Activated CD4-positive, alpha-beta T cell treated with anti-CD3 and anti-CD28 coated beads for 1 hour (primary cell): ENCODE data around the gene LGALS7.
"Not testable (repeated sequence)": the region's sequence is repeated elsewhere in the genome, so short reads cannot be mapped to it uniquely, and the experiment has no call there.

Experiments used
- DNase-seq: peaks from one replicate; pipeline ENCODE4 v3.0.0-alpha.2; 2020

Gene LGALS7

DNA sequence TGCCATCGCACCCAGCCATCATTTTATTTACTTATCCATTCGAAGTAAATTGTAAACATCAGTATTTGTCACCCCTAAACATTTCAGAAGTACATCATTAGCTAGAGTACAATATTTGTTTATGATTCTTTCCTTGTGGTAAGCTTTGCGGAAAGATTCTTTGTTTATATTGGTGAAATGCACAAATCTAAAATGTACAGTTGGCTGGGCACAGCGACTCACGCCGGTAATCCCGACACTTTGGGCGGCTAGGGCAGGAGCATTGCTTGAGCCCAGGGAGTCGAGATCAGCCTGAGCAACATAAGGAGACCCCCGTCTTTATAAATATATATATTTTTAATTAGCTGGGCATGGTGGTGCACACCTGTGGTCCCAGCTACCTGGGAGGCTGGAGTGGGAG is 25.8 kb upstream of the LGALS7 start:
- no peak for DNase-seq

DNA sequence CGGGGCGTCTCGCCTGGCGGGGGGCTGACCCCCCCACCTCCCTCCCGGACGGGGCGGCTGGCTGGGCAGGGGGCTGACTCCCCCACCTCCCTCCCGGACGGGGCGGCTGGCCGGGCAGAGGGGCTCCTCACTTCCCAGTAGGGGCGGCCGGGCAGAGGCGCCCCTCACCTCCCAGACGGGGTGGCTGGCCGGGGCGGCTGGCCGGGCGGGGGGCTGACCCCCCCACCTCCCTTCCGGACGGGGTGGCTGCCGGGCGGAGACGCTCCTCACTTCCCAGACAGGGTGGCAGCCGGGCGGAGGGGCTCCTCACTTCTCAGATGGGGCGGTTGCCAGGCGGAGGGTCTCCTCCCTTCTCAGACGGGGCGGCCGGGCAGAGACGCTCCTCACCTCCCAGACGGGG is 24.5 kb upstream of the LGALS7 start:
- not testable (repeated sequence) for DNase-seq

DNA sequence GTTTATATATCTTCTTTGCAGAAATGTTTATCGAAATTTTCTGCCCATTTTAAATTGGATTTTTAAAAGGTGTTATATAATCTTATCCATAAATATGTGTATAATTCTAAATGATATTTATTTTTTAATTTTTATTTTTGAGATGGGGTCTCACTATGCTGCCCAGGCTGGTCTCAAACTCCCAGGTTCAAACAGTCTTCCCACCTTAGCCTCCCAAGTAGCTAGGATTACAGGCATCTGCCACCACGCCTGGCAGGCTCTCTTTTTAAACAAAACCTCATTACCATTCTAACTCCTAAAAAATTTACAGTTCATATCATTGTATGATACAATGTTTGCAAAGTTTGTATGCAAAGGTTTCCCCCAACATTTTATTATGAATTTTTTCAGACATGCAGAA is 22.8 kb upstream of the LGALS7 start:
- no peak for DNase-seq

DNA sequence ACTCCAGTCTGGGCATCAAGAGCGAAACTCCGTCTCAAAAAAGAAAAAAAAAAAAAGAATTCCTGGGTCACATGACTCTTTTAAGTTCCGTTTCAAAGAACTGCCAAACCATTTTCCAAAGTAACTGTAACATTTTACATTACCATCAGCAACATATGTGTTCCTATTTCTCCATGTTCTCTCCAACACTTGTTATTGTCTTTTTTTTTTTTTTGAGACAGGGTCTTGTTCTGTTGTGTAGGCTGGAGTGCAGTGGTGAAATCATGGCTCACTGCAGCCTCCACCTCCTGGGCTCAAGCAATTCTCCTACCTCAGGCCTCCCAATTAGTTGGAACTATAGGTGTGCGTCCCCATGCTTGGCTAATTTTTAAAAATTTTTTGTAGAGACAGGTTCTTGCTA is 22.2 kb upstream of the LGALS7 start:
- no peak for DNase-seq

DNA sequence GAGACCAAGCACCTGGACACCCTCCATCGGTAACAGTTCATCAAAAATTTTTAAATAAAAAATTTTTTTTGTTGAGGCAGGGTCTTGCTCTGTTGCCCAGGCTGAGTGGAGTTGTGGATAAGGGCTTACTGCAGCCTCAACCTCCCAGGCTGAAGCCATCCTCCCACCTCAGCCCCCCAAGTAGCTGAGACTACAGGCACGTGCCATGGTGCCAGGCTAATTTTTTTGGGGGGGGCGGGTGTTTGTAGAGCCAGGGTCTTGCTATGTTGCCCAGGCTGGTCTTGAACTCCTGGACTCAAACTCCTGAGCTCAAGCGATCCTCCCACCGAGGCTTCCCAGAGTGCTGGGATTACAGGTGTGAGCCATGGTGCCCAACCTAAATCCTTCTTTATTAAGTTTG is 20.4 kb upstream of the LGALS7 start:
- DNase-seq = no peak

DNA sequence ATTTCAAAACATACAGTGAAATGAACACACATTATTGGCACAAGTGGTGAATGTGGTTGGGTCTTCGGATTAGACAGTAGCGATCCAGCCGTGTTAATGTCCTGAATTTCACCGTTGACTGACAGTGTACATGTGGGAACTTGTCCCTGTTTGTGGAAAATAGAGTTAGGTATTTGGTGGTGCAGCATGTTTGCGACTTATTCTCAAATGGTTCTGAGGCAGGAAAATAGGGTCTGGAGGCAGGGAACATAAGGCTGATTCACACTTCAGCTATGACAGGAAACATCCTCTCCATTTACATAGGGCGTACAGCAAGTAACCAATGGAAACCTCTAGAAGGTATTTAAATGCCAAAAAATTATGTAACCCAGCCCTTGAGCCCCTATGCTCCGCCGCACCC is 19.9 kb upstream of the LGALS7 start:
- DNase-seq = no peak

DNA sequence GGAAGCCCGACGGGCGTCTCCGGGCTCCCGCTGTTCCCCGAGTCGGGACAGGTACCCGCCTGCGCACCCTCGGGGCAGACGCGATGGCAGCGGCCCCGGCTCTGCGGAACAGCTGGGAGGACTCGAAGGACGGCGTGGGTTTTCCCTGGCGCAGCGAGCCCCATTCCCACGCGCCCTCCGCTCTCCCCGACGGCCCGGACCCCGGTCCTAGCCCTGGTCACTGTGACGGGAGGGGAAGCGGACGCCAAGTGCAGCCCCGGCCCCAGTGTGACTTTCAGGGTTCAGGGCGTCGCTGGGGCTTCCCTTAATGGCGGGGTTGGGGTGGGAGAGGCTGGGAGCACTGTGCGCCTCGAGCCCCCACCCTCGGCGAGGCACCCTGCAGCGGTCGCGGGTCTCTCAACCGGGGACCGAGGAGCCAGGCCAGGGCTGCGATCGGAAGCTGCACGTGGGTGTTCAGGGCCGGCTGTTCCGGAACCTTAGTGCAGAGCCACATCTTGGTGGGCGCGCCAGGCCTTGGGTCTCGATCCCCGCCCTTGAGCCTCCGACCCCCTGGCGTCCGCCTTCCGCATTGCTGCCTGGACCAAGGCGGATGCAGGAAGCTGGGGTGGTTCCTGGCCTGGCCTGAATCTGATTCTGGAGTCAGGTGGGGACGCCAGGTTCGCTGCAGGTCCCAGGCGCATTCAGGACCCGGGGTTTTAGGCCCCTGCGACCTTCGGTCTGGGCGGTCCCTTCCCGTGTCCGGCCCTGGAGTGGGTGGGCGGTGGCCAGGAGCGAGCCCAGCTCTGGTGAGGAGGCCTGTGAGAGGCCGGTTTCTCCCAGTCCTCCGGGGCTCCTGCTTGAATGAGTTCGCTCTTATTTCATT is 19.2 kb upstream of the LGALS7 start:
- DNase-seq = no peak

DNA sequence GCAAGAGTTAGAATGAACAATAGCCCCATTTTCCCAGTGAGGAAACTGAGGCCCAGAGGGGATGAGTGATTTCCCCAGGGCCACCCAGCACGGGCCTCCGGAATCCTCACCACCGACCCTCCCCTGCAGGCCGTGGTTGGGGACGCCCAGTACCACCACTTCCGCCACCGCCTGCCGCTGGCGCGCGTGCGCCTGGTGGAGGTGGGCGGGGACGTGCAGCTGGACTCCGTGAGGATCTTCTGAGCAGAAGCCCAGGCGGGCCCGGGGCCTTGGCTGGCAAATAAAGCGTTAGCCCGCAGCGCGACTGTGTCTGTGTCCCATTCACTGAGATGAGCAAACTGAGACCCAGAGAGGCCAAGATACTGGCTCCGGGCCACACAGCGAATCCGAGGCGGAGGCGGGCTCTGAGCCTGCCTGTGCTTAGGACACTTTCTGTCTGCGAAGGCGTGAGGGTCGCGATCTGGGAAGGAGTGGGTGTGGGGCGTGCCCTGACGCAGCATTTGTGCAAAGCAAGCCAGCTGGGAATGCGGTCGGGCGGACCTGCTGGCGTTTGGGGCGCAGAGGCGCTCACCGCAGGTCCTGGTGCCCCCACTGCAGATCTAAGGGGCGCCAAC is 18.2 kb upstream of the LGALS7 start:
- DNase-seq = not testable (repeated sequence)

DNA sequence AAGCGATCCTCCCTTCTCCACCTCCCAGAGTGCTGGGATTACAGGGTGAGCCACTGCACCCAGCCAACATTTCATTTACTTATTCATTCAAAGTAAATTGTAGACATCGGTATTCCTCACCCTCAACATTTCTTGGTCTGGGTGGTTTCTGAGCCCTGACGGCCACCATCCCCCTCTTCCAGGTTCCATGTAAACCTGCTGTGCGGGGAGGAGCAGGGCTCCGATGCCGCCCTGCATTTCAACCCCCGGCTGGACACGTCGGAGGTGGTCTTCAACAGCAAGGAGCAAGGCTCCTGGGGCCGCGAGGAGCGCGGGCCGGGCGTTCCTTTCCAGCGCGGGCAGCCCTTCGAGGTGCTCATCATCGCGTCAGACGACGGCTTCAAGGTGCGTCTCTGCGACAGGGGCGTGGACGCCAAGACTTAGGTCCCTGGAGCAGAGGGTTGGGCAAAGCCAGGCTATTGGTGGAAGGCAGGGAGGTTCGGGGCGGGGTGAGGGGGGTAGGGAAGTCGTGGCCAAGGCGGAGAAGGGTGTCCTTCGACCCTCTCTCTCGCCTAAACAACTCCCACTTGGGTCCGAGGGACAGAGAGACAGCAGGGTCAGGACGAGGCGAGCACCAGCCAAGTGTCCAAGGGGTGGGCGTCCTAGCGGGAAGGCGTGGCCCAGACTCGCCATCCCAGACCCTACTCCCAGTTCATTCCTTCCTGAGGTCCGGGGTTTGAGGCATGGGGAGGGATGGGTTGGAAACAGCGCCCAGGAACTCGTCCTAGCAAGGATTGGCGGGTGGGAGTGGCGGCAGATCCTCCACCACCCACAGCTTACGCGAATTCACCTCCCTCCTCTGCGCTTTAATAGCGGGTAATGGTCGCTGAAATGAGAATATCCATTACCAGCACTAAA is 17.4 kb upstream of the LGALS7 start:
- not testable (repeated sequence) for DNase-seq

DNA sequence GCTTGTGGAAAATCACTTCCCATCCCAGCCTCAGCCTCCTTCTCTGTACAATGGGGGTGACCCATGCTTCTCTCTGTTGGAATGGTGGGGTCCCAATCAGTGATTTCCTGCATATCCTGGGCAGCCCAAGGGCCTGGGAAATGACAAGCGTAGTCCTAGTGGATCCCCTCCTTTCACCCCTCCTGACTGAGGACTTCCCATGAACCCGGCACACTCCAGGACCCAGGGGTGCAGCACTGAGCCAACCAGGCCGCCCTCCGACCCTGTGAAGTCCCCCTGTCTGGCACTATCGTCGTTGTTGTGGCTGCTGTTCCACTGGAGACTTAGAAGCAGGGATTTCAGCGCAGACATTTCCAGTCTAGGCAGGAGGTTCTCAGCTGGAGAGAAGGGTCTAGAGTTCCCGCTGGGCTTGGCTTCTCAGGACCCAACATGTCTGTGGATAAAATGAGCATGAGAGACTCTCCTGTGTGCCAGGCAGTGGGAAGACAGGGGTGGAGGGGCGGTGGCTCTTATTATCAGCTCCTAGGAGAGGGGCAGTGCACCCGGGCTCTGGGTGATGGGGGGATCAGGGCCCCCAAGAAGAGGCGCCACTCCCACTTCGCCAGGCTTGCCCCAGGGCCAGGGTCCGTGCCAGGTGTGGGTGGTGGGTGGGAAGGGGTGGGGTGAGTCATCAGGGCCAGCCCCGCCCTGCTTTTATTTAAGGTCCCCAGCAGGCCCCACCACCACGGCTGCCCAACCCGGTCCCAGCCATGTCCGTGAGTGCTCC is 15.3 kb upstream of the LGALS7 start, which contains the start of gene LGALS7B:
TSS of gene LGALS7B (plus strand) at position 723 of the 766 bp plus-strand sequence. CDS start at position 750, 27 bp downstream.
- DNase-seq = no peak

DNA sequence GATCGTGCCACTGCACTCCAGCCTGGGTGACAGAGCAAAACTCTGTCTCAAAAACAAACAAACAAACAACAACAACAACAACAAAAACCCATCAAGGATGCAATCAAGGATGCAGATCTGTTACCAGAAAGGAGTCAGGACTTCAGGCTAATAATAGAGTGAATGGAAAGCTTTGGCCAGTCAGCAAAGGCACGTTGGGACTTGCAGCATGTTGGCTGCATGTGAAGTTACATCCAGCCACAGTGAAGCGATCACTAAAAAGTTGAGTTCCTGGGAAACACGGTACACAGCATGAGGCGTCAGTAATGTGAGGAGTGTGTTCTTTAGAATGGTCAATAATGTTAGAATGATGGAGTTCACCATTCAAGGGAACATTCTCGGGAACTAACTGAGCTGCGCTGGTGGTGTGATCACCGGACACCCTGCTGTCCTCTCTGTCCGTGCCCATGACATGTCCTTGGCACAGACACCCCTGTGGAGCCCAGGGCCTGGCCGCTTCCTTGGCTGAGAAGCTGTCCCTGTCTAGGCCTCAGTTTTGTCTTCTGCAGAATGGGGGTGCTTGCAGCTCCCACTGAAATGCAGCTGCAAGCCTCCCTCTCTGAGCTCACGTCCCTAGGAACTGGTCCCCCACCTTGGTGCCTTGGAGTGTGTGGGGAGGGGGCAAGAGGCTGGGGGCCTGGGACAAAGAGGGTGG is 13.4 kb upstream of the LGALS7 start:
- DNase-seq = no peak

DNA sequence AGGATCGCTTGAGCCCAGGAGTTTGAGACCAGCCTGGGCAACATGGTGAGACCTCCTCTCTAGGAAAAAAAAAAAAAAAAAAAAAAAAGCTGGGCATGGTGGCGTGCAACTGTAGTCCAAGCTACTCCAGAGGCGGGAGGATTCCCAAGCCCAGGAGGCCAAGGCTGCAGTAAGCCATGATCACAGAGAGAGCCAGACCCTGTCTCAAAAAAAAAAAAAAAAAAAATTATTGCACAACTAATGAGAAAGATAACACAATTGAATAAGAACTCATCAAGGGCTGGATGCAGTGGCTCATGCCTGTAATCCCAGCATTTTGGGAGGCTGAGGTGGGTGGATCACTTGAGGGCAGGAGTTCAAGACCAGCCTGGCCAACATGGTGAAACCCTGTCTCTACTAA is 12.7 kb upstream of the LGALS7 start:
- not testable (repeated sequence) for DNase-seq

DNA sequence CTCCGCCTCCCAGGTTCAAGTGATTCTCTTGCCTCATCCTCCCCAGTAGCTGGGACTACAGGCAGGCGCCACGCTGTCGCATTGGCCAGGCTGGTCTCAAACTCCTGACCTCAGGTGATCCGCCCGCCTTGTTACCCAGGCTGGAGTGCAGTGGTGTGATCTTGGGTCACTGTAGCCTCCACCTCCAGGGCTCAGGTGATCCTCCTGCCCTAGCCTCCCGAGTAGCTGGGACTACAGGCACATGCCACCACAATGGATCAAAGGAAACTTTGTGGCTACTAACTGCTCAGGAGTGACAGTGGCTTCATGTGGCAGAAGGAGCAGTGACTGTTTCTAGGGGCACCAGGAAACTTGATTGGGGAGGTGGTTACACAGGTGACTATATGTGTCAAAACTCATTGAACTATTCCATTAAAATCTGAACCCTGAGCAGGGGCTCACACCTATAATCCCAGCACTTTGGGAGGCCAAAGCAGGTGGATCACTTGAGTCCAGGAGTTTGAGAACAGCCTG is 11.9 kb upstream of the LGALS7 start:
- no peak for DNase-seq

DNA sequence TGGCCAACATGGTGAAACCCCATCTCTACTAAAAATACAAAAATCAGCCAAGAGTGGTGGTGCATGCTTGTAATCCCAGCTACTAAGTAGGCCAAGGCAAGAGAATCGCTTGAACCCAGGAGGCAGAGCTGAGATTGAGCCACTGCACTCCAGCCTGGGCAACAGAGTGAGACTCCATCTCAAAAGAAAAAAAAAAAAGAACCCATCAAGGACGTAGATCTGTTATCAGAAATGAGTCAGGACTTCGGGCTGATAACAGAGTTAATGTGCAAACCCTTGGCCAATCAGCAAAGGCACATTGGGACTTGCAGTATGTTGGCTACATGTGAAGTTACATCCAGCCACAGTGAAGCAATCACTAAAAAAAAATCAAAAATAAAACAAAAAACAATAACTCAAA is 10.9 kb upstream of the LGALS7 start:
- no peak for DNase-seq

DNA sequence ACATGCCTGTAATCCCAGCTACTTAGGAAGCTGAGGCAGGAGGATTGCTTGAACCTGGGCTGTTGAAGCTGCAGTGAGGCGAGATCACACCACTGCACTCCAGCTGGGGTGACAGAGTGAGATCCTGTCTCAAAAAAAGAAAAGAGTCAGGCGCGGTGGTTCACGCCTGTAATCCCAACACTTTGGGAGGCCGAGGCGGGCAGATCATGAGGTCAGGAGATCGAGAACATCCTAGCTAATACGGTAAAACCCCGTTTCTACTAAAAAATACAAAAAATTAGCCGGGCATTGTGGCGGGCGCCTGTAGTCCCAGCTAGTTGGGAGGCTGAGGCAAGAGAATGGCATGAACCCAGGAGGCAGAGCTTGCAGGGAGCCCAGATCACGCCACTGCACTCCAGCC is 8.9 kb upstream of the LGALS7 start:
- DNase-seq = not testable (repeated sequence)

DNA sequence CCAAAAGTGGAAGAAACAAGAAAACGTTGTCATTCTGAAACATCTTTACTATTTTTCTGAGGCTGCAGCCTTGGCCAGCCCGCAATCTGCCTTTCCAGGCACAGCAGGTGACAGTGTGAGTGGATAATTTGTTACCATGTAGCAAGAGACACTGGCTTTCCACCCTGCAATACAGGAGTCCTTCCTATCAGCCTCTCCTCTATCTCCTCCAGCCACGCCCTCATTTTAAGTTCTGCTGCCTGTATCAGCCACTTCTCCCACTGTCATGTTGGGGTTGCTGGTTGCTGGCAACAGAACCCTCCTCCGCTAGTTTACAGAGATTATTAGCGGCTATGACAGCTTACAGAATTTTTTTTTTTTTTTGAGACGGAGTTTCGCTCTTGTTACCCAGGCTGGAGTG is 7.7 kb upstream of the LGALS7 start:
- no peak for DNase-seq

DNA sequence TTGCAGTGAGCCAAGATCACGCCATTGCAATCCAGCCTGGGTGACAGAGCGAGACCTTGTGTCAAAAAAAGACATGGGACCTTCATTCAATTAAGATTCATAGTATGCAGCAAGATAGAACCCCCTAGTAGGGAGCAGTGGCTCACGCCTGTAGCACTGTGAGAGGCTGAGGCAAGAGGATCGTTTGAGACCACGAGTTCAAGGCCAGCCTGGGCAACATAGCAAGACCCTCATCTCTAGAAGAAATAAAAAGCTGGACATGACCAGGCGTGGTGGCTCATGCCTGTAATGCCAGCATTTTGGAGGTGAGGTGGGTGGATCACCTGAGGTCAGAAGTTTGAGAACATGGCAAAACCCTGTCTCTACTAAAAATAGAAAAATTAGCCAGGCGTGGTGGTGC is 7.1 kb upstream of the LGALS7 start:
- DNase-seq = no peak

DNA sequence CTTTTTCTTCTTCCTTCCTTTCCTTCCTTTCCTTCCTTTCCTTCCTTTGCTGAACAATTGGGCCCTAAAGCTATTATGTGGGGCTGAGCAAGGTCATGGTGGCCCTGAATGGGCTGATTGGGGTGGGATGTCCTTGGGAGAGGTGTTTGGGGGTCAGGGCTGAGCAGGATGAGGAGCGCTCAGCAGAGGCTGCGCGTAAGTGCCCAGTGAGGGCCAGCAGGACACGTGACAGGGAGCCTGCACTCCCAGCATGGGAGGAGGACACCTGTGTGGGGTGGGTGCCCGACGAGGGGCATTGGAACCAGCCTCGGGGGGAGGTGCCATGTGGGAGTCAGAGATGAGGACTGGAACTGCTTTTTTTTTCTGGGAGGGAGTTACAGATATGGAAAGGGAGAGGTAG is 5.4 kb upstream of the LGALS7 start:
- DNase-seq = no peak

DNA sequence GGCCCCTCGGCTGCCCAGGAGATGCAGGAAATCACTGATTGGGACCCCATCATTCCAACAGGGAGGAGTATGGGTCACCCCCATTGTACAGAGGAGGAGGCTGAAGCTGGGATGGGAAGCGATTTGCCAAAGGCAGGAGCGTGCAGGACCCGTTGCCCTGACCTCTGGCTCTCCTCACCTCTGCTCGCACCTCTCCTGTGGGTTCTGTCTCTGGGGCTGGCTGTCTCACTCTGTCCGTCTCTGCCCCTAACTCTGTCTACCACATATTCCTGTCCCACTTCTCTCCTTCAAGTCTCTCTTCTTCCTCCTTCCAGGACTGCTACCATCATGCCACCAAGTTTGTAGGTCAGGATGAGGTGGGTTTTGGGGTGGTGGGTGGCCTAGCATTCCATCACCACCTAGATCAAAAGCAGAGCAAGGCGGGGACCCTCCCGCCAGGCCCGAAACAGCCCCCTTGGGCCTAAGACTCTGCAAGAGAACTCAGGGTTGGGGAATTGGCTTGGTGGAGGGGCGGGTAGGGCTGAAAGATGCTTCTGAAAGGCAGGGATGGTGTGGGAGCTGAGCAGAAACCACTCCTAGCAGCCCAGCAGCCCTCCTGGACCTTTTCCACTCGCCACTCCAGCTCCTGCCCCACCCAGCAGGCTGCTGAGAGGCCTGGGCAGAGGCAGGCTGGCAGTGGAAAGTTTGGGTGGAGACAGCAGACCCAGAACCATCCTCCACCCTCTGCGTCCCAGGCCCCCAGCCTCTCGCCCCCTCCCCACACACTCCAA is 1.0 kb upstream of the LGALS7 start:
- DNase-seq = no peak

DNA sequence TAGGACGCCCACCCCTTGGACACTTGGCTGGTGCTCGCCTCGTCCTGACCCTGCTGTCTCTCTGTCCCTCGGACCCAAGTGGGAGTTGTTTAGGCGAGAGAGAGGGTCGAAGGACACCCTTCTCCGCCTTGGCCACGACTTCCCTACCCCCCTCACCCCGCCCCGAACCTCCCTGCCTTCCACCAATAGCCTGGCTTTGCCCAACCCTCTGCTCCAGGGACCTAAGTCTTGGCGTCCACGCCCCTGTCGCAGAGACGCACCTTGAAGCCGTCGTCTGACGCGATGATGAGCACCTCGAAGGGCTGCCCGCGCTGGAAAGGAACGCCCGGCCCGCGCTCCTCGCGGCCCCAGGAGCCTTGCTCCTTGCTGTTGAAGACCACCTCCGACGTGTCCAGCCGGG is 1.7 kb downstream of the LGALS7 start:
- not testable (repeated sequence) for DNase-seq

DNA sequence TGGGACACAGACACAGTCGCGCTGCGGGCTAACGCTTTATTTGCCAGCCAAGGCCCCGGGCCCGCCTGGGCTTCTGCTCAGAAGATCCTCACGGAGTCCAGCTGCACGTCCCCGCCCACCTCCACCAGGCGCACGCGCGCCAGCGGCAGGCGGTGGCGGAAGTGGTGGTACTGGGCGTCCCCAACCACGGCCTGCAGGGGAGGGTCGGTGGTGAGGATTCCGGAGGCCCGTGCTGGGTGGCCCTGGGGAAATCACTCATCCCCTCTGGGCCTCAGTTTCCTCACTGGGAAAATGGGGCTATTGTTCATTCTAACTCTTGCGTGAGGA is 2.4 kb downstream of the LGALS7 start:
- not testable (repeated sequence) for DNase-seq
